HepG2 (cell line): ENCODE measurements around the gene KRTAP19-1.

Experiments used
- FOSL1 ChIP-seq: sonication (generic); formaldehyde crosslinking; IDR thresholded peaks from 2 replicates; pipeline ENCODE4 v1.9.0; 2021; ENCODE audit warnings: missing genetic modification reagents, borderline replicate concordance
- FOXK1 ChIP-seq: sonication (generic); formaldehyde crosslinking; IDR thresholded peaks from 2 replicates; pipeline ENCODE4 v1.4.0; 2020; ENCODE audit warnings: low read depth, missing genetic modification reagents, borderline replicate concordance
- PCBP1 ChIP-seq: fragments of 200-400 bp; formaldehyde crosslinking; IDR thresholded peaks from 2 replicates; pipeline ENCODE4 v1.6.1; 2017; ENCODE audit warnings: mild to moderate bottlenecking, low read depth, low read length, borderline replicate concordance
- POLR2A ChIP-seq, 2 experiments: IDR thresholded peaks; 2 replicates each; pipeline ENCODE4 v1.6.1; 2011; ENCODE audit warnings: low read depth in 2 of 2, low read length in 2 of 2, mild to moderate bottlenecking in 1 of 2, moderate library complexity in 1 of 2; ENCODE audit not compliant: insufficient read depth in 1 of 2
- RBM22 ChIP-seq: fragments of 200-400 bp; formaldehyde crosslinking; optimal IDR thresholded peaks from 2 replicates; pipeline ENCODE3; 2017; ENCODE audit warnings: mild to moderate bottlenecking, low read length, moderate library complexity
- RORA ChIP-seq: sonication (generic); formaldehyde crosslinking; IDR thresholded peaks from 2 replicates; pipeline ENCODE4 v1.5.0; 2020; ENCODE audit warnings: mild to moderate bottlenecking, missing genetic modification reagents, moderate library complexity
- SALL2 ChIP-seq: sonication (generic); formaldehyde crosslinking; IDR thresholded peaks from 2 replicates; pipeline ENCODE4 v1.8.1; 2023; ENCODE audit warnings: mild to moderate bottlenecking, missing genetic modification reagents, inconsistent platforms
- ZNF253 ChIP-seq: sonication (generic); formaldehyde crosslinking; IDR thresholded peaks from 2 replicates; pipeline ENCODE4 v1.8.0; 2022; ENCODE audit warnings: mild to moderate bottlenecking, missing genetic modification reagents, borderline replicate concordance
- ZNF326 ChIP-seq: sonication (generic); formaldehyde crosslinking; IDR thresholded peaks from 2 replicates; pipeline ENCODE4 v1.4.0; 2020; ENCODE audit warnings: missing genetic modification reagents, borderline replicate concordance
- TF ChIP-seq, protein P1 (sequence below): sonication (generic); formaldehyde crosslinking; IDR thresholded peaks from 2 replicates; pipeline ENCODE4 v1.9.0; 2021; ENCODE audit warnings: missing genetic modification reagents, borderline replicate concordance
- TF ChIP-seq, protein P2 (sequence below): fragments of 450-650 bp; IDR thresholded peaks from 2 replicates; pipeline ENCODE4 v1.6.1; 2016
- TF ChIP-seq, protein P3 (sequence below): sonication (generic); formaldehyde crosslinking; IDR thresholded peaks from 2 replicates; pipeline ENCODE4 v1.5.0; 2020; ENCODE audit warnings: mild to moderate bottlenecking, missing genetic modification reagents, moderate library complexity

DNA sequence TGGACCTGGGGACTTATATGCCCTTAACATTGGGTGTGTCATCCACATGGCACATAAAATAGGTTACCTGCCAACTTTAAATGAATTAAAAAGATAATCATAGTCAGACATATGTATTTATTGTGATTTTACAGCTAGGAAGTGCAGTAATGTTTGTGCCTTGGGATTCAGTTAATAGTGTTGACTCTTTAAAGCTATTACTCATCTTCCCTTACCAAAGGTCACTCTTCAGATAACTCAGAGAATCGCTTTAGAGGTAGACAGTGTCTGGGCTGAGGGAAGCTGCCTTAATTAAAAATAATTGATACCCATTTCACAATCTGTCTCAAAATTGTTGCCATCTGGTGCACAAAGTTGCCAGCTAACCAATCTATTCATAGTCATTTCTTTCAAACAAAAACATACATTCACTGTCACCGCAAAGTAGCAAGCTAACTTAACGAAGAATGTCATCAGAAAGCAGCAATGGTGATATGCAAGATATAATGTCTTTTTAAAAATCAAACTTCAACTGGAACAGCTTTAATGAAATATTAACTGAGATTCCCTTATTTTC lies 43.1 kb downstream of the KRTAP19-1 start:
- TF ChIP-seq POLR2A (IDR thresholded peaks at IDR 0.05; ENCODE audit: insufficient read depth in 1 of 2, low read depth in 2 of 2, low read length in 2 of 2) (no peak), FOSL1 (CRISPR knock-in tag) (no peak), RORA (CRISPR knock-in tag) (no peak), RBM22 (no peak), FOXK1 (CRISPR knock-in tag) (no peak), ZNF253 (CRISPR knock-in tag) (no peak), ZNF326 (no peak), SALL2 (CRISPR knock-in tag) (no peak), PCBP1 (no peak)
- TF ChIP-seq, protein P1, sequence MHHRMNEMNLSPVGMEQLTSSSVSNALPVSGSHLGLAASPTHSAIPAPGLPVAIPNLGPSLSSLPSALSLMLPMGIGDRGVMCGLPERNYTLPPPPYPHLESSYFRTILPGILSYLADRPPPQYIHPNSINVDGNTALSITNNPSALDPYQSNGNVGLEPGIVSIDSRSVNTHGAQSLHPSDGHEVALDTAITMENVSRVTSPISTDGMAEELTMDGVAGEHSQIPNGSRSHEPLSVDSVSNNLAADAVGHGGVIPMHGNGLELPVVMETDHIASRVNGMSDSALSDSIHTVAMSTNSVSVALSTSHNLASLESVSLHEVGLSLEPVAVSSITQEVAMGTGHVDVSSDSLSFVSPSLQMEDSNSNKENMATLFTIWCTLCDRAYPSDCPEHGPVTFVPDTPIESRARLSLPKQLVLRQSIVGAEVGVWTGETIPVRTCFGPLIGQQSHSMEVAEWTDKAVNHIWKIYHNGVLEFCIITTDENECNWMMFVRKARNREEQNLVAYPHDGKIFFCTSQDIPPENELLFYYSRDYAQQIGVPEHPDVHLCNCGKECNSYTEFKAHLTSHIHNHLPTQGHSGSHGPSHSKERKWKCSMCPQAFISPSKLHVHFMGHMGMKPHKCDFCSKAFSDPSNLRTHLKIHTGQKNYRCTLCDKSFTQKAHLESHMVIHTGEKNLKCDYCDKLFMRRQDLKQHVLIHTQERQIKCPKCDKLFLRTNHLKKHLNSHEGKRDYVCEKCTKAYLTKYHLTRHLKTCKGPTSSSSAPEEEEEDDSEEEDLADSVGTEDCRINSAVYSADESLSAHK (CRISPR knock-in tag): no peak
- TF ChIP-seq, protein P2, sequence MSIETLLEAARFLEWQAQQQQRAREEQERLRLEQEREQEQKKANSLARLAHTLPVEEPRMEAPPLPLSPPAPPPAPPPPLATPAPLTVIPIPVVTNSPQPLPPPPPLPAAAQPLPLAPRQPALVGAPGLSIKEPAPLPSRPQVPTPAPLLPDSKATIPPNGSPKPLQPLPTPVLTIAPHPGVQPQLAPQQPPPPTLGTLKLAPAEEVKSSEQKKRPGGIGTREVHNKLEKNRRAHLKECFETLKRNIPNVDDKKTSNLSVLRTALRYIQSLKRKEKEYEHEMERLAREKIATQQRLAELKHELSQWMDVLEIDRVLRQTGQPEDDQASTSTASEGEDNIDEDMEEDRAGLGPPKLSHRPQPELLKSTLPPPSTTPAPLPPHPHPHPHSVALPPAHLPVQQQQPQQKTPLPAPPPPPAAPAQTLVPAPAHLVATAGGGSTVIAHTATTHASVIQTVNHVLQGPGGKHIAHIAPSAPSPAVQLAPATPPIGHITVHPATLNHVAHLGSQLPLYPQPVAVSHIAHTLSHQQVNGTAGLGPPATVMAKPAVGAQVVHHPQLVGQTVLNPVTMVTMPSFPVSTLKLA: no peak
- TF ChIP-seq, protein P3, sequence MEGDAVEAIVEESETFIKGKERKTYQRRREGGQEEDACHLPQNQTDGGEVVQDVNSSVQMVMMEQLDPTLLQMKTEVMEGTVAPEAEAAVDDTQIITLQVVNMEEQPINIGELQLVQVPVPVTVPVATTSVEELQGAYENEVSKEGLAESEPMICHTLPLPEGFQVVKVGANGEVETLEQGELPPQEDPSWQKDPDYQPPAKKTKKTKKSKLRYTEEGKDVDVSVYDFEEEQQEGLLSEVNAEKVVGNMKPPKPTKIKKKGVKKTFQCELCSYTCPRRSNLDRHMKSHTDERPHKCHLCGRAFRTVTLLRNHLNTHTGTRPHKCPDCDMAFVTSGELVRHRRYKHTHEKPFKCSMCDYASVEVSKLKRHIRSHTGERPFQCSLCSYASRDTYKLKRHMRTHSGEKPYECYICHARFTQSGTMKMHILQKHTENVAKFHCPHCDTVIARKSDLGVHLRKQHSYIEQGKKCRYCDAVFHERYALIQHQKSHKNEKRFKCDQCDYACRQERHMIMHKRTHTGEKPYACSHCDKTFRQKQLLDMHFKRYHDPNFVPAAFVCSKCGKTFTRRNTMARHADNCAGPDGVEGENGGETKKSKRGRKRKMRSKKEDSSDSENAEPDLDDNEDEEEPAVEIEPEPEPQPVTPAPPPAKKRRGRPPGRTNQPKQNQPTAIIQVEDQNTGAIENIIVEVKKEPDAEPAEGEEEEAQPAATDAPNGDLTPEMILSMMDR: no peak
